Activated CD4-positive, alpha-beta T cell treated with anti-CD3 and anti-CD28 coated beads, Interleukin-2, Interleukin-6, amounts not matched to agents 100 ng/mL and 50 ng/mL, durations not matched to agents 16 hours and 8 hours (primary cell): ENCODE data around the gene ADD2.
"Not testable (repeated sequence)": the region's sequence is repeated elsewhere in the genome, so short reads cannot be mapped to it uniquely, and the experiment has no call there.

ENCODE experiments used
- DNase-seq: peaks from one replicate; pipeline ENCODE4 v3.0.0-alpha.2; 2020

The ADD2 gene

DNA sequence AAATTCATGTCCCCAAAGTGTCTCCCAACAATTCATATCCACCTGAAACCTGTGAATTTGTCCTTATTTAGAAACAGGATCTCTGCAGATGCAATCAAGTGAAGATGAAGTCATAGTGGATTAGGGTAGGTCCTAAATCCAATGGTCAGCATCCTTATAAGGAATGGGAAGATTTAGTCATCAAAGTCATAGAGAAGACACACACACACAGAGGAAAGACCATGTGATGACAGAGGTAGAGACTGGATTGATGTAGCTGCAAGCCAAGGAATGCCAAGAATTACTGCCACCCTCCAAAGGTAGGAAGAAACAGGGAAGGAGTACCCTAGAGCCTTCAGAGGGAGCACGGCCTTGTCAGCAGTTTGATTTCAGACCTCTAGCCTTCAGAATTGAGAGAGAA, 17.7 kb downstream of the ADD2 start:
- DNase-seq, result no peak

DNA sequence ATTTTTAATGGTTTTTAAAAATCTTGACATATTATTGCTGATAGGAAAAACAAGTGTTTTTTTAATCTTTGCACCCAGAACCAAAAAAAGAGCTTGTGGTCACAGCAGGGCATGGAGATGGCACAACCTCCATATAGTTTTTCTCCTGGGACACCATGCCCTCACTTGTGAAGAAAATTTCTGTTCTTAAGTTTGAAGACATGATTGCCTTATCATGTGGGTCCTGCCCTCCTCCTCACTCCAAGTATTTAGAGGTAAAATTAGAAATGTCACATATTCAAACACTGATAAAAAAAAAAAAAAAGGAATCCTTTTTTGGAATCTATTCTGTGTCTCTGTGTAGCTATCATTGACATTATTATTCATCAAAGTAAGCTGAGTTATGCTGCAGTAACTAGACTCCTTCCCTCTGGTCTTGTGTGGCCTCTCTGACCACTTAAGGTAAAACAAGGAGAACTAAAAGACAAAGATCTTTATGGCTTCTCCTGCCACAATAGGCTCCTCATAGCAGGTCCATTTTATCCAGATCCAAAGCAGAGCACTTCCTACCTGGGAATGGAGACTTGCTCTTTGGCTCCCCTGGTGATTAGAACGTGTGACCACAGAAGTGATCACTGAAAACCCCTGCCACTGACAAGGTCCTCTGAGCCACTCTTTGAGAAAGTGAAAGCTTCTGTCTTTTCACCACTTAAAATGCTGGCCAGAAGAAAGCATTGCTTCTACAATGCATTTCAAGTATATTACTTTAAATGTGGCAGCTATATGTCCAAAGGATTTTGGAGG, 19.8 kb downstream of the ADD2 start:
- DNase-seq, result no peak

GRCh38 chr2:70747284-70747683, 20.7 kb downstream of the ADD2 start:
- no peak for DNase-seq

DNA sequence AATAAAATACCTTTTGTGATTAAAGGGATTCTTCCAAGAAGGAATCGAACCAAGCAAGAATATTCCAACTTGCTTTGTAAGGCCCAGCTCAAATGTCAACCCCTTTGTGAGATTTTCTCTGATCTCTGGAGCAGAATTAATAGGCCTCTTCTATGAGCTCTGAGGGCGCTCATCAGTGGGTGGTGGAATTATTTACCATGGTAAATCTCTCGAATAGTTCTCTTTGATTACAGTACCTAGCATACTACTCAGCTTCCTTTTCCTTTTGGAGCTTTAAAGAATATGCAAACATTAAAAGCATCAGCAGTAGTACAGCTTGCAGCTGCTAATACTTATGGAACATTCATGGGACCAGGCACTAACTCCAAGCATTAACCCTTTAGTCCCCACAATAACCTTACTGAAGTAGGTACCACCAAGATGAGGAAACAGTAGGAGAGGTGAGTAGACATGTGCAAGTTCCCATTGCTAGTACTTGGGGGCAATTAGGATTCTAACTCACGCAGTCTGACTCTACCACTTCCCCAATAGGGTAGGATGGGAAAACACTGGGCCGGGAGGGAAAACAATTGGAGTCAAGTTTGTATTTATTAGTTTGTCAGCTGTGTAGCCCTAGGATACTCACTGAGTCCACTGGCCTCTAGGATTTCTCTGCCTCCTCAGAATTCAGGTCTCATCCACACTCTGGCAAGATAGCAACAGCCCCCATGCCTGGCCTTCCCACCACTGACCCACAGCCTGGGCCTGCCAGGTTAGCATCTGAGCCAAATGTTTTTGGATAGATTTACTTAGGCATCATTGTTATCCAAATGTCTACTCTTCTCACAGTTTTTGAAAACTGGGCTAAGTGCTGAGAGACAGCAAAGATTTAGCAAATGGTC, 21.7 kb downstream of the ADD2 start:
- no peak for DNase-seq

- DNase-seq, result no peak
These were observed 22.6 kb downstream of the ADD2 start for GRCh38 chr2:70745276-70745825.

- no peak for DNase-seq
These were observed 23.6 kb downstream of the ADD2 start for GRCh38 chr2:70744397-70744796.

GRCh38 chr2:70743677-70744076, 24.3 kb downstream of the ADD2 start:
- DNase-seq, result no peak

DNA sequence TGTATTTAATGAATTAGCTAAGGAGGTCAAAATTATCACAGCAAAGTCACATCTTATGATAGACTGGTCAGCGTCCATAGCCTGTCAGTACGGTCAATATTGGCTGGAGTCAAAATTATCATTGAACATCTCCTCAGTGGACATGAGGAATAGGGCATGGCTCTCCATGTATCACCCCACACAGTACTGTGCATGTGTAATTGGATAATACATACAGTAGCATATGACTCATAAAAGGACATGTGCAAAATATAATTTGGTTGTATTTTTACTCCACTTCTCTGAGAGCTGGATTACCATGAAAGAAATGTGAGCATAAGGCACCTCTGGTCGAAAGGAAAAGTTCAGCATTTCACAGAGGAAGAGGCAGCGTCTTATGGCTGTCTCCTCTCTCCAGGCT, 24.9 kb downstream of the ADD2 start:
- DNase-seq, result no peak

- DNase-seq, result not testable (repeated sequence)
These were observed 28.5 kb downstream of the ADD2 start for GRCh38 chr2:70739492-70739891.

GRCh38 chr2:70738159-70738558, 29.8 kb downstream of the ADD2 start:
- no peak for DNase-seq

- no peak for DNase-seq
These were observed 32.9 kb downstream of the ADD2 start for GRCh38 chr2:70735071-70735470.

DNA sequence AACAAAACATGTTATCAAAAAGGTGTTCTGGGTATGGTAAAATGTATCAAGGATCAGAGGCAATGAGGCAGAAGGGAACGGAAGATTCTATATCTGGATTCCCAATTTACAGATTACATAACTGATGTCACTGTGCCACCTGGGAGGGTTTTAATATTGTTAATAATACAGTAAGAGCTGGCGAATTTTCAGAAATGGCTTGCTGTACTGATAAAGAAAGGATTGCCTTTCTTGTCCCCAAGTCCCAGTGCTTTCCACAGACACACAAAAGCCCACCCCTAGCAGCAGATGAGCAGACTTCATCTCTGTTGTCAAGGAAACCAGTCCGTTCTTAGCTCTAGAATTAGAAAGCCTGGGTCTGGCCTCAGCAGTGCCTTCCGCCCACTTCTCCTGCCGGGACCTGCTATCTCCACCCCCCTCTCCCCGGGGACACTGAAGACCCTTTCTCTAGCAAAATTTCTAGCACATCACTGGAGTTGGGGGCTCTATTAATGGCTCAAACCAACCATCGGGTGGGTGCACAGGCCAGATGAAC, 34.3 kb downstream of the ADD2 start:
- no peak for DNase-seq

- no peak for DNase-seq
These were observed 35.0 kb downstream of the ADD2 start for GRCh38 chr2:70732766-70733645.

DNA sequence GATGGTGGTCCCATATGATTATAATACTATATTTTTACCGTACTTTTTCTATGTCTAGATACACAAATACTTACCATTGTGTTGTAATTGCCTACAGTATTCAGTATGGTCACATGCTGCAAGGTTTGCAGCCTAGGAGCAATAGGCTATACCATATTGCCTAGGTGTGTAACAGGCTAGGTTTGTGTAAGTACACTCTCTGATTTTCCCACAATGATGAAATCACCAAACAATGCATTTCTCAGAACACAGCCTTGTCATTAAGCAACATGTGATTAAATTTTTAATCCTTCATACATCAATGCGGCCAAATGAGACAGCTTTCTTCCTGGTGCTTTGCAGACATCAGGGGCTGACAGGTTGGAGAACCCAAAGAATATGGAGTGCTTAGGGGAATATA, 37.3 kb downstream of the ADD2 start:
- no peak for DNase-seq

GRCh38 chr2:70729647-70730046, 38.4 kb downstream of the ADD2 start:
- no peak for DNase-seq

DNA sequence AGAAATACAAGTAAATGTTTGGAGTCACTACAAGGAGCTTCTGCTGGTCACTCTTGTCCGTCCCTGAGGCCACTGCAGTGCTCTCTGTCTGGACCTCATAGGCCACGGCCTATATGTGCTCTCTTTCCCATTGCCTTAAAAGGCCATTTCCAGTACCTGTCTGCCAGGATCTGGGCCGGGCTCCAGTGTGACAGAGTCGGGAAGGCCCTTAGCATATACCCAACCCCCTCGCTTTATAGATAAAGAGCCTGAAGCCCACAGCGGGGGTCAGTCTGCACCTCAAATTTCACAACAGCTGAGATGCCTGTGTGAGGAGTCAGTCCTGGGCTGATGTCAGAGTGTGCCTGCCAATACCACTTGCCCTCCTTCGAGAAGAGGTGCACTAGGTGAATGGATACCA, 39.9 kb downstream of the ADD2 start:
- DNase-seq, result no peak

- DNase-seq, result no peak
These were observed 40.9 kb downstream of the ADD2 start for GRCh38 chr2:70726947-70727725.

- no peak for DNase-seq
These were observed 42.5 kb downstream of the ADD2 start for GRCh38 chr2:70725505-70725904.

- no peak for DNase-seq
These were observed 43.6 kb downstream of the ADD2 start for GRCh38 chr2:70724366-70724765.

- no peak for DNase-seq
These were observed 44.6 kb downstream of the ADD2 start for GRCh38 chr2:70723286-70723885.

- DNase-seq, result no peak
These were observed 47.9 kb downstream of the ADD2 start for GRCh38 chr2:70720124-70720523.
